ENCODE measurements around the gene ZNF655.

DNA sequence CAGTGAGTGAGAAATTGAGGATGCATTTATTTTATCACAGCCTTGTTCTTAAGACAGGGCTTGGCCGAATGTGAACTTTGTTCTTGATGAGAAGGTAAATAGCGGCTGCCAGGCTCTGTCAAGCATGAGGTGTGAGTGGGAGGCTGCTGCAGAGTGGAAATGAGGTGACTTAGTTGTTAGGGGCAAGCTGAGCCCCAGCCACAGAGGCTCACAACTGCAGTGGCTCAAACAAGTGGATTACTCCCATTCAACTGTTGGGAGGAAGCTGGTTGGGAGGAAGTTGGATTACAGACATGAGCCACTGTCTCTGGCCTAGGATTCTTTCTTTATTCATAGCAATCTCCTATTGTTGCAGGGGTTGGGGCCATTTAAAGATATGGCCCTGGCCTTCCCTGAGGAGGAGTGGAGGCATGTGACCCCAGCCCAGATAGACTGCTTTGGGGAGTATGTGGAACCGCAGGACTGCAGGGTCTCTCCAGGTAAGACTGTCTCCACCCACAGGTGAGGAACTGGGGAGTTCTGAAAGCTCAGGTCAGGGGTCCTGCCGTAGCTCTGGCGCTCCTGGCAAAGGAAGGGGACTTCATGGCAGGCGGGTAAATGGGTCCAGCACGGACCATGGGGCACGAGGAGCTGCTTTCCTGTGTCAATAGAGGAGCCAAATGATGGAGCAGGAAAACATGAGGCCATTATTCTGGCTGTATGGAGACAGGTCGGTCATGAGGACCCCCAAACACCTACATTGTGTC is 65.4 kb downstream of the ZNF655 start:
- TF ChIP-seq, protein P1, sequence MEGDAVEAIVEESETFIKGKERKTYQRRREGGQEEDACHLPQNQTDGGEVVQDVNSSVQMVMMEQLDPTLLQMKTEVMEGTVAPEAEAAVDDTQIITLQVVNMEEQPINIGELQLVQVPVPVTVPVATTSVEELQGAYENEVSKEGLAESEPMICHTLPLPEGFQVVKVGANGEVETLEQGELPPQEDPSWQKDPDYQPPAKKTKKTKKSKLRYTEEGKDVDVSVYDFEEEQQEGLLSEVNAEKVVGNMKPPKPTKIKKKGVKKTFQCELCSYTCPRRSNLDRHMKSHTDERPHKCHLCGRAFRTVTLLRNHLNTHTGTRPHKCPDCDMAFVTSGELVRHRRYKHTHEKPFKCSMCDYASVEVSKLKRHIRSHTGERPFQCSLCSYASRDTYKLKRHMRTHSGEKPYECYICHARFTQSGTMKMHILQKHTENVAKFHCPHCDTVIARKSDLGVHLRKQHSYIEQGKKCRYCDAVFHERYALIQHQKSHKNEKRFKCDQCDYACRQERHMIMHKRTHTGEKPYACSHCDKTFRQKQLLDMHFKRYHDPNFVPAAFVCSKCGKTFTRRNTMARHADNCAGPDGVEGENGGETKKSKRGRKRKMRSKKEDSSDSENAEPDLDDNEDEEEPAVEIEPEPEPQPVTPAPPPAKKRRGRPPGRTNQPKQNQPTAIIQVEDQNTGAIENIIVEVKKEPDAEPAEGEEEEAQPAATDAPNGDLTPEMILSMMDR (conservative IDR thresholded peaks at IDR 0.05; ENCODE audit: low read depth, low read length): no peak
- no peak for TF ChIP-seq EZH2 (IDR thresholded peaks at IDR 0.05; ENCODE audit: borderline replicate concordance, low read depth, low read length, poor library complexity, severe bottlenecking)

All from A673 (cell line).